Mesenchymal stem cell (in vitro differentiated cells and primary cell): ENCODE measurements around the gene CDK11B.

Experiments
- DNase-seq: peaks from one replicate; pipeline ENCODE4 v3.0.0-alpha.2; 2013
- H2AFZ ChIP-seq: one replicate; pipeline ENCODE4 v1.6.1; 2013; ENCODE audit warnings: low read depth, mild to moderate bottlenecking, control low read depth, inconsistent platforms, low read length, moderate library complexity
- H2AK5ac ChIP-seq: 2 replicates; pipeline ENCODE4 v1.6.1; 2013; ENCODE audit warnings: low read length, moderate library complexity, mild to moderate bottlenecking, inconsistent platforms; ENCODE audit not compliant: severe bottlenecking
- H2BK120ac ChIP-seq: one replicate; pipeline ENCODE4 v1.6.1; 2013; ENCODE audit warnings: low read depth, mild to moderate bottlenecking, inconsistent platforms, low read length, moderate library complexity
- H2BK12ac ChIP-seq, 2 experiments: one replicate each; pipeline ENCODE4 v1.6.1; 2013; ENCODE audit warnings: inconsistent platforms in 2 of 2, low read length in 2 of 2, mild to moderate bottlenecking in 2 of 2, moderate library complexity in 2 of 2, control low read depth in 1 of 2
- H2BK15ac ChIP-seq: one replicate; pipeline ENCODE4 v1.6.1; 2013; ENCODE audit warnings: mild to moderate bottlenecking, low read depth, inconsistent platforms; ENCODE audit not compliant: poor library complexity, severe bottlenecking
- H2BK5ac ChIP-seq: 2 replicates; pipeline ENCODE4 v1.6.1; 2013; ENCODE audit warnings: low read depth, mild to moderate bottlenecking, low read length, control low read depth, inconsistent platforms; ENCODE audit not compliant: poor library complexity, severe bottlenecking
- H3K14ac ChIP-seq, 2 experiments: one replicate each; pipeline ENCODE4 v1.6.1; 2013; ENCODE audit warnings: inconsistent platforms in 2 of 2, low read length in 2 of 2, control low read depth in 1 of 2, mild to moderate bottlenecking in 1 of 2, moderate library complexity in 1 of 2
- H3K18ac ChIP-seq, 2 experiments: one replicate each; pipeline ENCODE4 v1.6.1; 2013; ENCODE audit warnings: inconsistent platforms in 2 of 2, low read length in 2 of 2, control low read depth in 1 of 2, low read depth in 1 of 2, mild to moderate bottlenecking in 1 of 2
- H3K23ac ChIP-seq, 2 experiments: one replicate each; pipeline ENCODE4 v1.6.1; 2013; ENCODE audit warnings: inconsistent platforms in 2 of 2, low read length in 2 of 2, mild to moderate bottlenecking in 2 of 2, moderate library complexity in 2 of 2, control low read depth in 1 of 2
- H3K27ac ChIP-seq: 2 replicates; pipeline ENCODE4 v1.5.1; 2013; ENCODE audit warnings: mild to moderate bottlenecking, moderate library complexity, low read length, control low read depth, inconsistent platforms; ENCODE audit not compliant: poor library complexity, severe bottlenecking
- H3K27me3 ChIP-seq, 2 experiments: 2 replicates each; pipeline versions ENCODE4 v1.6.1 to v1.7.0; 2013; ENCODE audit warnings: low read length in 2 of 2, mild to moderate bottlenecking in 2 of 2, moderate library complexity in 2 of 2, control low read depth in 1 of 2, inconsistent platforms in 1 of 2; ENCODE audit not compliant: control insufficient read depth in 1 of 2, insufficient read depth in 1 of 2
- H3K36me3 ChIP-seq, 2 experiments: 2 replicates each; pipeline versions ENCODE4 v1.6.1 to v1.7.0; 2013; ENCODE audit warnings: low read length in 2 of 2, control low read depth in 1 of 2, inconsistent platforms in 1 of 2, low read depth in 1 of 2, mild to moderate bottlenecking in 1 of 2; ENCODE audit not compliant: insufficient read depth in 2 of 2, control insufficient read depth in 1 of 2
- H3K4ac ChIP-seq, 2 experiments: one replicate each; pipeline ENCODE4 v1.6.1; 2013; ENCODE audit warnings: inconsistent platforms in 2 of 2, low read length in 2 of 2, mild to moderate bottlenecking in 2 of 2, moderate library complexity in 2 of 2, control low read depth in 1 of 2, low read depth in 1 of 2
- H3K4me1 ChIP-seq: 2 replicates; pipeline ENCODE4 v1.6.1; 2013; ENCODE audit warnings: low read depth, low read length, control low read depth; ENCODE audit not compliant: control insufficient read depth, insufficient read depth
- H3K4me2 ChIP-seq: 2 replicates; pipeline ENCODE4 v1.6.1; 2013; ENCODE audit warnings: low read length, mild to moderate bottlenecking, inconsistent platforms; ENCODE audit not compliant: poor library complexity, severe bottlenecking
- H3K4me3 ChIP-seq, 2 experiments: 2 replicates each; pipeline versions ENCODE4 v1.5.1 to v1.7.0; 2013; ENCODE audit warnings: low read length in 2 of 2, mild to moderate bottlenecking in 2 of 2, control low read depth in 1 of 2, low read depth in 1 of 2; ENCODE audit not compliant: insufficient read depth in 1 of 2
- H3K79me1 ChIP-seq: replicated peaks from 2 replicates; pipeline ENCODE4 v1.6.1; 2013; ENCODE audit warnings: mild to moderate bottlenecking, control low read depth, low read length, inconsistent platforms; ENCODE audit not compliant: poor library complexity, severe bottlenecking
- H3K9ac ChIP-seq: 2 replicates; pipeline ENCODE4 v1.7.0; 2013; ENCODE audit warnings: mild to moderate bottlenecking, low read length, moderate library complexity
- H3K9me3 ChIP-seq: 2 replicates; pipeline ENCODE4 v1.7.0; 2013; ENCODE audit warnings: mild to moderate bottlenecking, low read length; ENCODE audit not compliant: control insufficient read depth
- H4K8ac ChIP-seq: one replicate; pipeline ENCODE4 v1.6.1; 2013; ENCODE audit warnings: inconsistent platforms, mild to moderate bottlenecking, low read length, moderate library complexity
- H4K91ac ChIP-seq: one replicate; pipeline ENCODE4 v1.6.1; 2013; ENCODE audit warnings: mild to moderate bottlenecking, low read length, inconsistent platforms
- WGBS: methylation state at CpG from one replicate; pipeline ENCODE4 v1.1.7; 2013; ENCODE audit warnings: mixed read lengths; 5-methylcytosine and 5-hydroxymethylcytosine counted together

The CDK11B gene

DNA sequence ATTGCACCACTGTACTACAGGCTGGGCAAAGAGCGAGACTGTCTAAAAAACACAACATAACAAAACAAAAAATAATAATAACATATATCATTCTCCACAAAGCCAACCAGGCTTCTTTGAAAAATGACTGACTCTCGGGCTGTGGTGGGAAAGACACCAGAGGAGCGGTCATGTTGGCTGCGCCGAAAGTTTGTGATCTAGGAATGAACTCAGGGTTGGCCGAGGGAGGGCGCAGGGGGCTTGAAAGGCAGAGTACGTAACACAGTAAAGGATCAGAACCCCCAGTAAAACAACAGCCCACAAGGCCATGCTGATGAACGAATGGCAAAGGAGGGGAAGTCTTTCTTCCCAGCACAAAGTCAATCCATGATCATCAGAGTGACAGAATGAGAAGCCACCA, 29.0 kb upstream of the CDK11B start:
- over 99% methylated on average over 9 of the region's 9 CpGs for WGBS
- no peak overlapping the region for H3K23ac ChIP-seq
- DNase-seq = no peak

DNA sequence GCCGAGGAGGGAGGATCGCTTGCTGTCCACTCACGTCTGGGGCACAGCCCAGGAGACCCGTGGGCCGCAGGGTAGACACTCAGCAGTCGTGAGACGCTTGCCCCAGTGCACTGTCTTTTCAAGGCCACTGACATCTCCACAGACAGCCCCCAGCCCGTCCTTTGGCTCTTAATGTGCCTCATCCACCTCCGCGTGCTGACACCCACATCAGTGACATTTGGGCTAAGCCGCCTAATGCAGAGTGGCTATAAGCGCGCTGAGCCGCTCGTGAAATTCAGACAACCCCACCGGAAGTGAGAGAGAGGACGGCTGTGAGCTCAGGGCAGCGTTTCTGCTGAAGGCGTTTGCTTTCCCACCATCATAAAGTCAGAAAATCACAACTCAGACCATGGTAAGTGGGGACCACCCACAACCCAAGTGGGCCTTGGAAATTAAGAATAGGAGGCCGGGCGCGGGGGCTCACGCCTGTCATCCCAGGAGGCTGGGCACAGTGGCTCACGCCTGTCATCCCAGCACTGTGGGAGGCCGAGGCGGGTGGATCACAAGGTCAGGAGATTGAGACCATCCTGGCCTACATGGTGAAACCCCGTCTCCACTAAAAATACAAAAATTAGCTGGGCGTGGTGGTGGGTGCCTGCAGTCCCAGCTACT, 25.4 kb upstream of the CDK11B start:
- no peak overlapping the region for H2BK12ac ChIP-seq
- H3K27me3 ChIP-seq = no peaks in the 10 kb centered on the region
- no peak overlapping the region for H2BK5ac ChIP-seq
- H3K4me1 ChIP-seq = peaks cover 16% of the 10 kb centered on the region
- H4K8ac ChIP-seq = no peak overlapping the region
- no peak for DNase-seq
- H3K4me3 ChIP-seq = no peak overlapping the region
- H3K27ac ChIP-seq = no peak overlapping the region
- no peak overlapping the region for H2BK15ac ChIP-seq
- H3K9ac ChIP-seq = no peak overlapping the region
- no peak overlapping the region for H2AFZ ChIP-seq
- peaks cover 32% of the 10 kb centered on the region for H3K79me1 ChIP-seq
- H3K4ac ChIP-seq = no peak overlapping the region
- H3K14ac ChIP-seq = no peak overlapping the region
- 87% methylated on average over 28 of the region's 28 CpGs for WGBS
- H3K23ac ChIP-seq = no peak overlapping the region
- no peak overlapping the region for H3K4me2 ChIP-seq
- H4K91ac ChIP-seq = no peak overlapping the region
- H3K9me3 ChIP-seq = no peaks in the 10 kb centered on the region
- no peak overlapping the region for H2AK5ac ChIP-seq
- no peak overlapping the region for H3K18ac ChIP-seq
- peaks cover 18 to 29% of the 10 kb centered on the region in 2 experiments for H3K36me3 ChIP-seq
- no peak overlapping the region for H2BK120ac ChIP-seq

More for the DNA sequence above, 29.0 kb upstream of the CDK11B start:
- Histone ChIP-seq H4K8ac (no peak overlapping the region), H2BK120ac (no peak overlapping the region), H3K79me1 (peaks cover 18% of the 10 kb centered on the region), H3K9me3 (no peaks in the 10 kb centered on the region), H2BK15ac (no peak overlapping the region), H3K4me3 (no peak overlapping the region), H2BK5ac (no peak overlapping the region), H4K91ac (no peak overlapping the region), H3K4ac (peak overlapping the region in 1 of 2 experiments; percentile 15), H3K27me3 (no peaks in the 10 kb centered on the region), H3K4me1 (peaks cover 8% of the 10 kb centered on the region), H3K18ac (no peak overlapping the region), H2AK5ac (no peak overlapping the region), H3K9ac (no peak overlapping the region), H2BK12ac (no peak overlapping the region), H3K27ac (no peak overlapping the region), H2AFZ (no peak overlapping the region), H3K36me3 (peaks cover 13 to 17% of the 10 kb centered on the region in 2 experiments), H3K14ac (no peak overlapping the region), H3K4me2 (no peak overlapping the region)

DNA sequence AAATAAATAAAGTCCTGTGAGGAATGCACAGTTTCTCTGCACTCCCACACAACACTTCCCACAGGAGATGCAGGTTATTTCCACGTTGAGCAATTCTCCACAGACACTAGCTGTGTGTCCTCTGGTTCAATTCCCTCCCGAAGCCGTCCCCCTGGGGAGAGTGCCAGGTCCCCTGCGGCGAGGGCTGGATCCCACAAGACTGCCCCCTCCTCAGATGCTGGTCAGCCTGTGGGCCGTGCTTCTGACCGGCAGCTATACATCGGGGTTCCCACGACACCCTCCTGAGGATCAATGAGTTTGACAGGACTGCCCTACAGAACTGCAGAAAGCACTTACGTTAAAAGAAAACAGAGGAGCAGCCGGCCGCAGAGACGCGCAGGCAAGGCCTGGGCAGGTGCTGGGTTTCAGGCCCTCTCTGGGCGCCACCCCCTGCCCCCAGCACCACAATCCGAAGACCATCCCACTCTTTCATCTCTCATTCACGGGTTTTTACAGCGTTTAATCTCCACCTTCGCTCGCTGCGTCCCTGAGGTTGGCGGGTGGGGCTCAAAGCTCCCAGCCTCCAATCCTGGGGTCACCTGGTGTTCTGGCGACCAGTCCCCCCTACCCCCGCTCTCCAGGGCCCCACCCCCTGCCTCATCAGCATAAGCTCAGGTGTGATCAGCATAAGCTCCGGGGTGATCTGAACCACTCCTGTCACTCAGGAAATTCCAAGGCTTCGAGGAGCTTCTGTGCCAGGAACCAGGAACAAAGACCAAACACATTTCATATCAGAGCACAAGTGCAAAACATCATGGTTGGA, 24.5 kb upstream of the CDK11B start:
- Histone ChIP-seq H3K4ac (no peak overlapping the region), H2BK120ac (no peak overlapping the region), H3K4me2 (no peak overlapping the region), H2BK5ac (no peak overlapping the region), H3K9me3 (no peaks in the 10 kb centered on the region), H2AFZ (no peak overlapping the region), H3K27ac (no peak overlapping the region), H3K4me1 (peaks cover 24% of the 10 kb centered on the region), H3K79me1 (peaks cover 39% of the 10 kb centered on the region), H3K14ac (no peak overlapping the region), H2BK15ac (no peak overlapping the region), H2AK5ac (no peak overlapping the region), H3K9ac (no peak overlapping the region), H3K23ac (no peak overlapping the region), H4K91ac (no peak overlapping the region), H3K4me3 (no peak overlapping the region), H3K18ac (no peak overlapping the region), H2BK12ac (no peak overlapping the region), H3K36me3 (peaks cover 15 to 35% of the 10 kb centered on the region in 2 experiments), H4K8ac (no peak overlapping the region), H3K27me3 (no peaks in the 10 kb centered on the region)
- no peak for DNase-seq
- WGBS = 86% methylated on average over 26 of the region's 26 CpGs

DNA sequence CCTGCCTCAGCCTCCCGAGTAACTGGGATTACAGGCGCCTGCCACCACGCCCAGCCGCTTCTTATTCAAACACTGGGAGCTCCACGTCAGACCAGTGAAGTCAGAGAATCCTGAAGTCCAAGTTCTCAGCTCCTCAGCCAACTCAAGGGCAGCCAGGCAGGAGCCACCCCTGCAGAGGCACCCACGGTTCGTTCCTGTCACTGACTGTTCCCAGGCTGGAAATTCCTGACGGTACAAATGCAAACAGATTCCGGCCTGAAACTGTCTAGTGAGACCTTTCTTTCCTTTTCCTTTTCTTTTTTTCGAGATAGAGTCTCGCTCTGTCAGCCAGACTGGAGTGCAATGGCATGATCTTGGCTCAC, 22.1 kb upstream of the CDK11B start:
- no peaks in the 10 kb centered on the region for H3K9me3 ChIP-seq
- no peak overlapping the region for H4K91ac ChIP-seq
- no peaks in the 10 kb centered on the region for H3K27me3 ChIP-seq
- H3K4me3 ChIP-seq = no peak overlapping the region
- peaks cover 9 to 37% of the 10 kb centered on the region in 2 experiments for H3K36me3 ChIP-seq
- no peak overlapping the region for H2AFZ ChIP-seq
- H2BK5ac ChIP-seq = no peak overlapping the region
- H3K18ac ChIP-seq = no peak overlapping the region
- H2BK15ac ChIP-seq = no peak overlapping the region
- H3K27ac ChIP-seq = no peak overlapping the region
- H3K14ac ChIP-seq = no peak overlapping the region
- H3K4me1 ChIP-seq = peaks cover 25% of the 10 kb centered on the region
- no peak overlapping the region for H2AK5ac ChIP-seq
- WGBS = 83% methylated on average over 11 of the region's 11 CpGs
- H3K23ac ChIP-seq = no peak overlapping the region
- no peak overlapping the region for H3K4ac ChIP-seq
- H2BK12ac ChIP-seq = no peak overlapping the region
- no peak overlapping the region for H3K9ac ChIP-seq
- H3K4me2 ChIP-seq = no peak overlapping the region
- peak; percentile 23 for DNase-seq
- no peak overlapping the region for H2BK120ac ChIP-seq
- peaks cover 40% of the 10 kb centered on the region for H3K79me1 ChIP-seq
- H4K8ac ChIP-seq = no peak overlapping the region
